ENCODE measurements around the gene PTGR3.

DNA sequence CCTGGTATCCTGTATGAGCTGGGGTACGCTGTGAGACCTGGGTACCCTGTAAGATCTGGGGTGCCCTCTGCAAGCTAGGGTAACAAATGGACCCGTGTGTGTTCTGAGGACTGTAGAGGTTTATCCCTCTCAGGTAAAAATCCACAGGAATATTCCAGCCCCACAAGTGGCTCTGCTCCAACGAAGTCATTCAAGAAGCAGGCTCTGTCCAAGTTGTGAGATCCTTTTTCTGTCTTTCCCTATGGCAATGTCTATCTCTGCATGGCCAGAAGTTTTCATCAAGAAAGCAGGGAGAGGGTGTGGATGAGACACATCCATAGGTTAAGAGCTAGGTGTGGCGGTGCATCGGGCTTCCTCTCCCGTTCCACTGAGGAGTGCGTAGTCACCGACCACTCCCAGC, 43.0 kb downstream of the PTGR3 start:
- TF ChIP-seq, protein P1, sequence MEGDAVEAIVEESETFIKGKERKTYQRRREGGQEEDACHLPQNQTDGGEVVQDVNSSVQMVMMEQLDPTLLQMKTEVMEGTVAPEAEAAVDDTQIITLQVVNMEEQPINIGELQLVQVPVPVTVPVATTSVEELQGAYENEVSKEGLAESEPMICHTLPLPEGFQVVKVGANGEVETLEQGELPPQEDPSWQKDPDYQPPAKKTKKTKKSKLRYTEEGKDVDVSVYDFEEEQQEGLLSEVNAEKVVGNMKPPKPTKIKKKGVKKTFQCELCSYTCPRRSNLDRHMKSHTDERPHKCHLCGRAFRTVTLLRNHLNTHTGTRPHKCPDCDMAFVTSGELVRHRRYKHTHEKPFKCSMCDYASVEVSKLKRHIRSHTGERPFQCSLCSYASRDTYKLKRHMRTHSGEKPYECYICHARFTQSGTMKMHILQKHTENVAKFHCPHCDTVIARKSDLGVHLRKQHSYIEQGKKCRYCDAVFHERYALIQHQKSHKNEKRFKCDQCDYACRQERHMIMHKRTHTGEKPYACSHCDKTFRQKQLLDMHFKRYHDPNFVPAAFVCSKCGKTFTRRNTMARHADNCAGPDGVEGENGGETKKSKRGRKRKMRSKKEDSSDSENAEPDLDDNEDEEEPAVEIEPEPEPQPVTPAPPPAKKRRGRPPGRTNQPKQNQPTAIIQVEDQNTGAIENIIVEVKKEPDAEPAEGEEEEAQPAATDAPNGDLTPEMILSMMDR (conservative IDR thresholded peaks at IDR 0.05 in 1 of 2, IDR thresholded peaks at IDR 0.05 in 1 of 2; ENCODE audit: low read depth in 1 of 2, low read length in 2 of 2) = no peak
- TF ChIP-seq EZH2 (IDR thresholded peaks at IDR 0.05; ENCODE audit: low read length, missing control alignments) = no peak
